CD14-positive monocyte (primary cell): ENCODE results near the gene NOX5. TPM values are rescaled to one million over a fixed set of nuclear protein-coding genes. Genes with fewer than 3 reads are reported as not detected.

Experiments used
- DNase-seq, 3 donors: peaks; one replicate each; pipeline ENCODE4 v3.0.0-alpha.2; 2011 to 2022
- H2AFZ ChIP-seq: 2 replicates; pipeline ENCODE4 v1.6.0; 2012; ENCODE audit warnings: mild to moderate bottlenecking, low read depth, low read length, inconsistent platforms; ENCODE audit not compliant: insufficient read depth, poor library complexity, severe bottlenecking
- H3K27ac ChIP-seq, 2 donors: 1 replicate in 1 of 2; 2 replicates in 1 of 2; pipeline ENCODE4 v1.5.1; 2012 to 2013; ENCODE audit warnings: low read length in 2 of 2, control low read depth in 1 of 2, inconsistent platforms in 1 of 2, low read depth in 1 of 2, mild to moderate bottlenecking in 1 of 2
- H3K27me3 ChIP-seq, 2 donors: one replicate each; pipeline versions ENCODE4 v1.6.0 to v1.6.1; 2011 to 2013; ENCODE audit warnings: low read length in 2 of 2; ENCODE audit not compliant: control insufficient read depth in 2 of 2, insufficient read depth in 2 of 2
- H3K36me3 ChIP-seq, 2 donors: replicated peaks in 1 of 2; 1 replicate in 1 of 2; 2 replicates in 1 of 2; pipeline versions ENCODE4 v1.5.1 to v1.6.1; 2012 to 2013; ENCODE audit warnings: low read length in 2 of 2, control low read depth in 1 of 2, inconsistent platforms in 1 of 2, mild to moderate bottlenecking in 1 of 2; ENCODE audit not compliant: insufficient read depth in 2 of 2, control insufficient read depth in 1 of 2
- H3K4me1 ChIP-seq, 2 donors: 1 replicate in 1 of 2; 2 replicates in 1 of 2; pipeline versions ENCODE4 v1.5.1 to v1.6.1; 2012 to 2013; ENCODE audit warnings: low read length in 2 of 2, control low read depth in 1 of 2, inconsistent platforms in 1 of 2, mild to moderate bottlenecking in 1 of 2, moderate library complexity in 1 of 2; ENCODE audit not compliant: insufficient read depth in 2 of 2, control insufficient read depth in 1 of 2
- H3K4me2 ChIP-seq: replicated peaks from 2 replicates; pipeline ENCODE3; 2012; ENCODE audit warnings: low read length, moderate library complexity, mild to moderate bottlenecking; ENCODE audit not compliant: poor library complexity, severe bottlenecking; ENCODE audit errors: extremely low read depth
- H3K4me3 ChIP-seq, 3 experiments: fragments of 200-600 bp in 1 of 3; sonication (generic) in 1 of 3; replicated peaks in 1 of 3; 1 replicate in 2 of 3; 2 replicates in 1 of 3; pipeline ENCODE4 v1.5.1; 2011 to 2013; ENCODE audit warnings: low read length in 3 of 3, mild to moderate bottlenecking in 3 of 3, control low read depth in 2 of 3, low read depth in 2 of 3, inconsistent platforms in 1 of 3, moderate library complexity in 1 of 3
- H3K79me2 ChIP-seq: 2 replicates; pipeline ENCODE4 v1.6.0; 2012; ENCODE audit warnings: mild to moderate bottlenecking, control low read depth, inconsistent platforms, low read length, moderate library complexity; ENCODE audit not compliant: insufficient read depth
- H3K9ac ChIP-seq: 2 replicates; pipeline ENCODE4 v1.6.0; 2017; ENCODE audit warnings: low read length, mild to moderate bottlenecking; ENCODE audit not compliant: insufficient read depth, poor library complexity, severe bottlenecking
- H3K9me3 ChIP-seq, 2 donors: replicated peaks in 1 of 2; 1 replicate in 1 of 2; 2 replicates in 1 of 2; pipeline versions ENCODE4 v1.5.1 to v1.6.1; 2012 to 2013; ENCODE audit warnings: low read length in 2 of 2, control low read depth in 1 of 2; ENCODE audit not compliant: control insufficient read depth in 1 of 2, insufficient read depth in 1 of 2
- H4K20me1 ChIP-seq: 2 replicates; pipeline ENCODE4 v1.6.0; 2012; ENCODE audit warnings: mild to moderate bottlenecking, low read length, control low read depth, moderate library complexity; ENCODE audit not compliant: insufficient read depth
- H3K27ac Mint-ChIP-seq, 7 donors: one replicate each; pipeline ENCODE4 v1.8.0; 2020; ENCODE audit warnings: mild to moderate bottlenecking in 7 of 7, mixed read lengths in 7 of 7, moderate library complexity in 6 of 7, inconsistent platforms in 2 of 7
- H3K27me3 Mint-ChIP-seq, 3 donors: one replicate each; pipeline ENCODE4 v1.8.0; 2021 to 2022; ENCODE audit warnings: low read depth in 3 of 3, mild to moderate bottlenecking in 3 of 3, mixed read lengths in 3 of 3, moderate library complexity in 3 of 3, inconsistent platforms in 1 of 3
- H3K36me3 Mint-ChIP-seq, 2 donors: one replicate each; pipeline ENCODE4 v1.8.0; 2020; ENCODE audit warnings: mixed read lengths in 2 of 2, inconsistent platforms in 1 of 2, mild to moderate bottlenecking in 1 of 2
- H3K4me1 Mint-ChIP-seq: one replicate; pipeline ENCODE4 v1.8.0; 2020; ENCODE audit warnings: mild to moderate bottlenecking, mixed read lengths
- H3K4me3 Mint-ChIP-seq, 2 donors: one replicate each; pipeline ENCODE4 v1.8.0; 2020; ENCODE audit warnings: mild to moderate bottlenecking in 2 of 2, mixed read lengths in 2 of 2, moderate library complexity in 1 of 2
- H3K9me3 Mint-ChIP-seq, 7 donors: one replicate each; pipeline ENCODE4 v1.8.0; 2020 to 2022; ENCODE audit warnings: mixed read lengths in 7 of 7, mild to moderate bottlenecking in 6 of 7, moderate library complexity in 6 of 7, inconsistent platforms in 2 of 7
- CTCF ChIP-seq: fragments of 200-600 bp; IDR thresholded peaks from one replicate; pipeline ENCODE4 v1.8.0; 2022; ENCODE audit warnings: antibody characterized with exemption, mild to moderate bottlenecking
- WGBS: methylation state at CpG from one replicate; pipeline ENCODE4 v1.1.5; 2013; ENCODE audit warnings: missing lambda C conversion rate; ENCODE audit not compliant: insufficient coverage; 5-methylcytosine and 5-hydroxymethylcytosine counted together
- intact Hi-C, 2 donors: fragments of 100-400 bp; cut with micrococcal nuclease; formaldehyde crosslinking; loops; one replicate each; pipeline versions ENCODE4 v1.15.0 to v1.15.1; 2023
- polyA plus RNA-seq, 3 donors: library from polyadenylated mRNA; depleted of rRNA in 1 of 3; unstranded in 2 of 3; stranded (reverse) in 1 of 3; fragments of 300-500 nt in 2 of 3; fragments of >200 nt in 1 of 3; fragmentation: Illumina TruSeq in 2 of 3; gene quantifications; 1 replicate in 2 of 3; 2 replicates in 1 of 3; pipeline ENCODE4 v1.2.3, GENCODE V29; 2012 to 2021

Gene NOX5
- polyA plus RNA-seq, 3 donors = not detected

- no peak overlapping the region for H3K4me2 ChIP-seq
- TF ChIP-seq CTCF = no peak
- H3K79me2 ChIP-seq = no peaks in the 10 kb centered on the region
- H3K27ac ChIP-seq = no peak overlapping the region
- no peaks in the 10 kb centered on the region for H3K27me3 ChIP-seq
- no peak overlapping the region for H2AFZ ChIP-seq
- Mint-ChIP-seq H3K27ac (no peak overlapping the region), H3K27me3 (peaks cover 0 to 5% (median 1%) of the 10 kb centered on the region in 3 donors), H3K36me3 (no peaks in the 10 kb centered on the region), H3K4me1 (peaks cover 3% of the 10 kb centered on the region), H3K4me3 (no peak overlapping the region), H3K9me3 (peaks cover 0 to 2% (median 0%) of the 10 kb centered on the region in 7 donors)
- DNase-seq = no peak
- H3K9ac ChIP-seq = no peak overlapping the region
- no CpG with 5 or more reads among the region's 3 CpGs for WGBS
- no peak overlapping the region for H3K4me3 ChIP-seq
- H3K9me3 ChIP-seq = no peaks in the 10 kb centered on the region
- H3K36me3 ChIP-seq = no peaks in the 10 kb centered on the region
- intact Hi-C loops = no loop called here
- H4K20me1 ChIP-seq = no peaks in the 10 kb centered on the region
- H3K4me1 ChIP-seq = no peaks in the 10 kb centered on the region
These were observed 91.0 kb downstream of the NOX5 start for GRCh38 chr15:69105451-69105985.

GRCh38 chr15:69107025-69107620 is 92.6 kb downstream of the NOX5 start:
- 80% methylated on average over 2 of the region's 4 CpGs for WGBS
- peaks cover 0 to 5% (median 1%) of the 10 kb centered on the region in 3 donors for H3K27me3 Mint-ChIP-seq

More at GRCh38 chr15:69107025-69107620, 92.6 kb downstream of the NOX5 start:
- H3K27ac Mint-ChIP-seq = no peak overlapping the region
- H4K20me1 ChIP-seq = no peaks in the 10 kb centered on the region
- H3K4me1 Mint-ChIP-seq = peaks cover 3% of the 10 kb centered on the region
- DNase-seq = no peak
- intact Hi-C loops = no loop called here
- no peak overlapping the region for H2AFZ ChIP-seq
- H3K9me3 ChIP-seq = no peaks in the 10 kb centered on the region
- no peak overlapping the region for H3K4me2 ChIP-seq
- no peaks in the 10 kb centered on the region for H3K4me1 ChIP-seq
- H3K9me3 Mint-ChIP-seq = peaks cover 0 to 2% (median 0%) of the 10 kb centered on the region in 7 donors
- H3K4me3 ChIP-seq = no peak overlapping the region
- no peaks in the 10 kb centered on the region for H3K27me3 ChIP-seq
- H3K79me2 ChIP-seq = no peaks in the 10 kb centered on the region
- no peak overlapping the region for H3K9ac ChIP-seq
- H3K4me3 Mint-ChIP-seq = no peak overlapping the region
- no peaks in the 10 kb centered on the region for H3K36me3 ChIP-seq
- no peak overlapping the region for H3K27ac ChIP-seq
- H3K36me3 Mint-ChIP-seq = no peaks in the 10 kb centered on the region
- no peak for TF ChIP-seq CTCF

Other genes with a start within 250 kb of the NOX5 start
- 10 to 100 TPM; 75.4 to 98.8 (median 86.8) TPM for gene ANP32A, start 193.8 kb upstream of the NOX5 start, polyA plus RNA-seq
- gene SPESP1, start 84.2 kb upstream of the NOX5 start, polyA plus RNA-seq = under 1 TPM; 0.17 to 0.86 (median 0.47) TPM
- 10 to 100 TPM; 11.0 to 24.3 (median 24.0) TPM for gene GLCE, start 145.9 kb downstream of the NOX5 start, polyA plus RNA-seq